Measurements from ENCODE around the gene PADI4. TPM values are rescaled to one million over a fixed set of nuclear protein-coding genes. Genes with fewer than 3 reads are reported as not detected.

PADI4 gene
- total and polyA plus RNA-seq, 7 donors: 0.52 to 0.58 (median 0.54) TPM; not detected in 4

DNA sequence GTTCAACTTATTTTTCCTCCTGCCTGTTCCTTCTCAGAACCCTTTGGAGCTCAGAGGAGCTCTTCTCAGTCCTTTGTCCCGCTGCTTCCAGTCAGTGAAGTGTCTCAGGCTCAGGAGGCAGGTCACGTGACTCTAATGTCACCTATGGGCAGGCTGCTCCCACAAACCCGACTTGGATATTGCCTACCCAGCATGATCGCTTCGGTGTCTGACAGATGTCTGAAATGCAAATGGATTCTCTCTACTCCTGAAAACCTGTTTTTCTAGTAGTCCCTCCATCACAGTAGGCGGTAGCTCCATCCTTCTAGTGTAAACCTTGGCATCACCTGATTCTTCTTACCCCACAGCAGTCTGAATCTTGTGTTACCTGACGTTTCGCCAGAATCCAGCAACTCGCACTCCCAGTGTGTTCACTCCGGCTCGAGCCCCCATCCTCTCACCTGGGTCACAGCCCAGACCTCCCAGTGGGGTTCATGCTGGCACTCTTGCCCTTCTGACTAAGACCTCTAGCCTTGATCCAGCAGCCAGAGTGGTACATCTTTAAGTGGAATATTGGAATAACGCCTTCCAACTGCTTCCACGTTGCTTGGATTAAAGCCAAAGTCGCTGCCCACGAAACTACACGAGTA, 69.4 kb downstream of the PADI4 start:
- Histone ChIP-seq H3K36me3 (ENCODE audit: insufficient read depth in 1 of 2, low read depth in 1 of 2) (no peaks in the 10 kb centered on the region), H3K27me3 (ENCODE audit: insufficient read depth in 3 of 3, low read length in 2 of 3) (peaks cover 3 to 21% (median 9%) of the 10 kb centered on the region in 3 donors), H3K4me3 (no peak overlapping the region), H3K9me3 (no peaks in the 10 kb centered on the region), H3K27ac (no peak overlapping the region), H3K4me1 (no peaks in the 10 kb centered on the region)
- DNase-seq (no peak), ATAC-seq (no peak)
- 21 to 25% (median 24%) methylated on average over 16 of the region's 16 CpGs for WGBS, 3 donors
- TF ChIP-seq, protein P1, sequence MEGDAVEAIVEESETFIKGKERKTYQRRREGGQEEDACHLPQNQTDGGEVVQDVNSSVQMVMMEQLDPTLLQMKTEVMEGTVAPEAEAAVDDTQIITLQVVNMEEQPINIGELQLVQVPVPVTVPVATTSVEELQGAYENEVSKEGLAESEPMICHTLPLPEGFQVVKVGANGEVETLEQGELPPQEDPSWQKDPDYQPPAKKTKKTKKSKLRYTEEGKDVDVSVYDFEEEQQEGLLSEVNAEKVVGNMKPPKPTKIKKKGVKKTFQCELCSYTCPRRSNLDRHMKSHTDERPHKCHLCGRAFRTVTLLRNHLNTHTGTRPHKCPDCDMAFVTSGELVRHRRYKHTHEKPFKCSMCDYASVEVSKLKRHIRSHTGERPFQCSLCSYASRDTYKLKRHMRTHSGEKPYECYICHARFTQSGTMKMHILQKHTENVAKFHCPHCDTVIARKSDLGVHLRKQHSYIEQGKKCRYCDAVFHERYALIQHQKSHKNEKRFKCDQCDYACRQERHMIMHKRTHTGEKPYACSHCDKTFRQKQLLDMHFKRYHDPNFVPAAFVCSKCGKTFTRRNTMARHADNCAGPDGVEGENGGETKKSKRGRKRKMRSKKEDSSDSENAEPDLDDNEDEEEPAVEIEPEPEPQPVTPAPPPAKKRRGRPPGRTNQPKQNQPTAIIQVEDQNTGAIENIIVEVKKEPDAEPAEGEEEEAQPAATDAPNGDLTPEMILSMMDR (IDR thresholded peaks at IDR 0.05): no peak
- intact Hi-C loops (cut with DNase I): no loop called here

DNA sequence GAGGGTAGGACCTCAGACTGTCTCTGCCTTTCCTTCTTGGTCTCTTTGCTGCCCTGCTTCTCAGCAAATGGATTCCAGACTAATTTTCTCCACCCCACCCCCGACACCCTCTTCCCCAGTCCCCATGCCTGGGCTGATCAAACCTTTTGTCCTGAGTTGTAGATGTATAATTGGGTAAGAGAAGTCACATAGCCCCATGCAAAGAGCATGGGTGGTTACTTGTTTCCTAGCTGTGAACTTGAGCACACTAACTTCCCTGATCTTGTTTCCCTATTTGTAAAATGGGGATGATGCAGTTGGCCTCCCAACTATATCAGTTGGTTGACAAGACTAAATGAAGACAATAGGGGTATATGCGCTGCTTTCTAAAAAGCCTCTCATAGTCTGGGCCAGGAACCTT, 73.2 kb downstream of the PADI4 start:
- H3K9me3 ChIP-seq: no peaks in the 10 kb centered on the region
- DNase-seq: no peak
- TF ChIP-seq, protein P1 (IDR thresholded peaks at IDR 0.05): no peak
- ATAC-seq: no peak
- H3K36me3 ChIP-seq (ENCODE audit: insufficient read depth in 1 of 2, low read depth in 1 of 2): no peaks in the 10 kb centered on the region
- intact Hi-C loops (cut with DNase I): no loop called here
- H3K27ac ChIP-seq: no peak overlapping the region
- no peak overlapping the region for H3K4me3 ChIP-seq
- 65 to 87% (median 70%) methylated on average over 2 of the region's 2 CpGs for WGBS, 3 donors
- H3K27me3 ChIP-seq (ENCODE audit: insufficient read depth in 3 of 3, low read length in 2 of 3): peaks cover 3 to 21% (median 8%) of the 10 kb centered on the region in 3 donors
- no peaks in the 10 kb centered on the region for H3K4me1 ChIP-seq

DNA sequence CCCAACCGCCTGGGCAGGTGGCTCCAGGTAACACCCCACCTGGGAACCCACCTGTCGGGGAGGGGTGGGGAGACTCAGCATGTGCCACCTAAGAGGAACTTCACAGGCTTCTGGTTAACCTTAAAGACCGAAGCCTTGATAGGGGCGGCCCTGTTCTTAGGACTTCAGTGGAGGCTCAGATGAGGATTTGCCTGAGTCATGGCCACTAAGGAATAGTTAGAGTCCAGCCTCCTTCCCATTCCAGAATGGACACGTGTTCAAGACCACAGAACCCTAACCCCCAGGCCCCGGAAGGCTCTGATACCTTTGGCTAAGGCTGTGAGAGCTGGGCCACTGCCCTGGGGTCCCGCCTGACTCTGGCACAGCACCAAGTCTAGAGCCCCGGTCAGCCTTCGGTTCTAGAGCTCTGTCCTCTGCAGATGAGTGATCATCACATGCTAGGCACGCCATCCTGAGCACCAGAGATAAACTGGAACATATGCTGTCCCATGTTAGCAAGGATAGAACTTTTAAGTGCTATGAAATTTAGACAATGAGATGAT, 84.3 kb downstream of the PADI4 start:
- WGBS, 3 donors: 59 to 64% (median 59%) methylated on average over 10 of the region's 10 CpGs
- no peak for ATAC-seq
- H3K4me3 ChIP-seq: no peak overlapping the region
- no peaks in the 10 kb centered on the region for H3K27me3 ChIP-seq (ENCODE audit: insufficient read depth in 3 of 3, low read length in 2 of 3)
- intact Hi-C loops (cut with DNase I): no loop called here
- TF ChIP-seq, protein P1 (IDR thresholded peaks at IDR 0.05): no peak
- no peak overlapping the region for H3K27ac ChIP-seq
- no peak for DNase-seq
- no peaks in the 10 kb centered on the region for H3K9me3 ChIP-seq
- H3K4me1 ChIP-seq: no peaks in the 10 kb centered on the region
- no peaks in the 10 kb centered on the region for H3K36me3 ChIP-seq (ENCODE audit: insufficient read depth in 1 of 2, low read depth in 1 of 2)

DNA sequence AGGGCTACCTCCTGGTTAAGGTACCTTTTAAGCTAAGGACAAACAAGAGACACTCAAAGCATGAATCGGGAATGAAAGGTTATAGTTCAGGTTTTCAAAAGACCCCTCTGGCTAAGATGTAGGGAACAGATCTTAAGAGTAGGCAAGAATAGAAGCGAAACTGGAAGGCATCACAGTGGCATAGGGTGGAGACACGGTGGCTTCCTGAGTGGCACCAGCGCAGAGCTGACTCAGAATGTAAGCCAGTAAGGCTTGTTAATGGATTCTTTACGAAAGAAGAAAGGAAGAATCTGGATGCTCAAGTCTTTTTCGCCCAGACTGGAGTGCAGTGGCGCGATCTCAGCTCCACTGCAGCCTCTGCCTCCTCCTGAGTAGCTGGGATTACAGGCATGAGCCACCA, 85.2 kb downstream of the PADI4 start:
- WGBS, 3 donors: 64 to 68% (median 66%) methylated on average over 8 of the region's 8 CpGs
- Histone ChIP-seq H3K4me3 (no peak overlapping the region), H3K27ac (no peak overlapping the region), H3K9me3 (no peaks in the 10 kb centered on the region), H3K36me3 (ENCODE audit: insufficient read depth in 1 of 2, low read depth in 1 of 2) (no peaks in the 10 kb centered on the region), H3K4me1 (no peaks in the 10 kb centered on the region), H3K27me3 (ENCODE audit: insufficient read depth in 3 of 3, low read length in 2 of 3) (no peaks in the 10 kb centered on the region)
- TF ChIP-seq, protein P1 (IDR thresholded peaks at IDR 0.05): no peak
- ATAC-seq (no peak), DNase-seq (no peak)
- intact Hi-C loops (cut with DNase I): no loop called here
